ENCODE results near the gene USP13.
"Not testable (repeated sequence)": the region's sequence is repeated elsewhere in the genome, so short reads cannot be mapped to it uniquely, and the experiment has no call there.

The USP13 gene

GRCh38 chr3:179775416-179776122, 122.7 kb downstream of the USP13 start:
- in situ Hi-C loops (cut with MboI; ENCODE audit: low sequenced_read_pairs) = no loop called here

DNA sequence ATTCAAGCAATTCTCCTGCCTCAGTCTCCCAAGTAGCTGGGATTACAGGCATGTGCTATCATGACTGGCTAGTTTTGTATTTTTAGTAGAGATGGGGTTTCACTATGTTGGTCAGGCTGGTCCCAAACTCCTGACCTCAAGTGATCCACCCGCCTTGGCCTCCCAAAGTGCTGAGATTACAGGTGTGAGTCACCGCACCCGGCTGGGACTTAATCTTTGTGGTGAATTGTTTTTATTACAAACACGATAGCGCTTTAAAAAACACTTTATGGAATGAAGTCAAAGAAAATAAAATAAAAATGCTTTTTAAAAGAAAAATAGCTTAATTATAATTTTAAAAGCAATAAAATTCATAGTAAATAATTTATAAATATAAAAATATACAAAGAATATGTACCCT, 130.0 kb downstream of the USP13 start:
- in situ Hi-C loops (cut with MboI; ENCODE audit: low sequenced_read_pairs) = not testable (repeated sequence)

DNA sequence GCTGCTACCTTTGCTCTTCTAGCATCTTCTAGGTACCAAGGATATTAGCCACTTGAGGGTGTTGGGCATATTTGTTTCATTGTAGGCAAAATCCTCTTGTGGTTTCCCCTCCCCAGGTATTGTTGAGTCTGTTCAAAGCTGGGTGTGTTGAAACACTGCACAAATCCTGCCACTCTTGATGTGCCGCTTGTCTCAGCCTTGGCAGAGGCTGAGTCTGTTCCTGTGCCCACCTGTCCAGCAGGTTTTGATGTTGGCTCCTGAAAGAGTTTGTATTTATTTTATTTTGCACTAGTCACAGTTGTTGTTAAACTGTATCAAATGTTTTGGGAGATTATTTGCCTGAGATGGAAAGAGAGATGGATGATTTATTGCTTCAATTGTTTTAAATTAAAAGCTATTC, 136.2 kb downstream of the USP13 start:
- in situ Hi-C loops (cut with MboI; ENCODE audit: low sequenced_read_pairs) = no loop called here

DNA sequence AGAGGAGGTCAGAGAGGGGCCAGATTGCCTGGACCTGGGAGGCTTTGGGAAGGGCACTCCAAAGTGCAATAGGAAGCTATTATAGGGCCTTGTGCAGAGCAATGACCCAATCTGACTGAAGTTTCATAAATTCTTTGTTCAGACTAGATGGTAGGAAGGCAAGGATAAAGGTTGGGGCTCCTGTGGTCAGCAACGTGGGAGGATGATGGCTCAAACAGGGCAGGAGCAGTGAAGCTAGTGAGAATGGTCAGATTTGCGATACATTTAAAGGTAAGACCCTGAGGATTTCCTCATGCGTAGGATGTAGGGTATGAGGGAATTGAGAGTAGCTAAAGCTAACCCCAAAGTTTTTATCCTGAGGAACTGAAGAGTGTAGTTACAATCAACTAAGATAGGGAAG, 139.0 kb downstream of the USP13 start:
- in situ Hi-C loops (cut with MboI; ENCODE audit: low sequenced_read_pairs) = no loop called here

DNA sequence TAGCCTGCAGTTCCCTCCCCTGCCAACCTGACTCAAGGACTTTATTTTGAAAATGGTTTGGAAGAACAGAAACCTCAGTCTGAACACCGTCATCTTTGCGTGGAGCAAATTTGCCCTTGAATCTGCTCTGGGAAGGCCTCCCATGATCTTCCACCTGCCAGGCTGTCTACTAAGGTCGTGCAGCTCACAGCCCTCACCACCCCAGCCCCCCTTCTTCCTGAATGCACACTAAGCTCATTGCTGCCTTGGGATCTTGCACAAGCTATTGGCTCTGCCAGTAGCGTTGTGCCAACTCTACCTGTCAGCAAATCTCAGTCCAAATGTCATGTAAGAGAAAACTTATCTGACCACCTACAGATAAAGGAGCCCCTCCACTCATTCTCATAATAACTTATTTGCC, 141.5 kb downstream of the USP13 start:
- in situ Hi-C loops (cut with MboI; ENCODE audit: low sequenced_read_pairs) = no loop called here

DNA sequence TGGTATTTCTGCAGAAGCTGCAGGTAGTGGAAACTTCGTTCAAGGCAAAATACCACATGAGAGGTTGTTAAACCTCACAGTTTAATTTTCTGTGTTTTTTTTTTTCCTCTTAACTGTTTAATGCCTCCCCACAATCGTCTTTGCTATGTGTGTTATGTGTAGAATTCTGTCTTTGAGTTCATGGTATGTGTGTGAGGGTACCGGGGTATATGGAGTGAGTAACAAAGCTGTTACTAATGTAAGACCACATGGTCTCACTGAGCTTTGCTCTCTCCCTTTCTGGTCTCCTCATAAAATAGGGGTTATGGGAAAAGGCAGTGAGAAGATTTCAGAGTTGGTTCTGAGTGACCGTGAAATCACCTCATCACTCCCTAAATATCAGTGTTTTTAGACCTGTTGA, 143.6 kb downstream of the USP13 start:
- in situ Hi-C loops (cut with MboI; ENCODE audit: low sequenced_read_pairs) = no loop called here

DNA sequence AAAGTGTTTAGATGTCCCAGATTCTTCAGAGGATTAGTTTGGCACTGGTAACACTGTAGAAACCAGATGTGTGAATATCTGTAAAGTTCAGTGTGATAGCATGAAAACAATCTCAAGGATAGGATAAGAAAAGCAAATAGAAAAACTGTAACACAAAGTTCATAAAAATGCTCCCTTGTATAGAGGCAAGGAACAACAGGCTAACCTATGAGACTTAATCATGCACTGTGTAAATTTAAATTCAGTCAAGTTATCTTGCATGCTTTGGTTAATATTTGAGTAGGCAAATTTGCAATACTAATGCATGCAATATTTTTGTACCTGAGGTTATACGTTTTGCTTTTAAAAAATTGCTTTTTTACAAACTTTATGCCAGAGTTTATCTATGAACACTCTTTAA, 144.4 kb downstream of the USP13 start:
- in situ Hi-C loops (cut with MboI; ENCODE audit: low sequenced_read_pairs) = no loop called here

GRCh38 chr3:179801263-179801662, 148.4 kb downstream of the USP13 start:
- in situ Hi-C loops (cut with MboI; ENCODE audit: low sequenced_read_pairs) = loop anchor here (25.0 kb wide), 1 partner anchor 786 kb away; no protein-coding TSS in a partner anchor

GRCh38 chr3:179801856-179802255, 149.0 kb downstream of the USP13 start:
- in situ Hi-C loops (cut with MboI; ENCODE audit: low sequenced_read_pairs) = loop anchor here (25.0 kb wide), 1 partner anchor 785 kb away; no protein-coding TSS in a partner anchor

GRCh38 chr3:179806177-179806576, 153.3 kb downstream of the USP13 start:
- in situ Hi-C loops (cut with MboI; ENCODE audit: low sequenced_read_pairs) = loop anchor here (25.0 kb wide), 1 partner anchor 781 kb away; no protein-coding TSS in a partner anchor

GRCh38 chr3:179807588-179807987, 154.7 kb downstream of the USP13 start:
- in situ Hi-C loops (cut with MboI; ENCODE audit: low sequenced_read_pairs) = loop anchor here (25.0 kb wide), 1 partner anchor 780 kb away; no protein-coding TSS in a partner anchor

DNA sequence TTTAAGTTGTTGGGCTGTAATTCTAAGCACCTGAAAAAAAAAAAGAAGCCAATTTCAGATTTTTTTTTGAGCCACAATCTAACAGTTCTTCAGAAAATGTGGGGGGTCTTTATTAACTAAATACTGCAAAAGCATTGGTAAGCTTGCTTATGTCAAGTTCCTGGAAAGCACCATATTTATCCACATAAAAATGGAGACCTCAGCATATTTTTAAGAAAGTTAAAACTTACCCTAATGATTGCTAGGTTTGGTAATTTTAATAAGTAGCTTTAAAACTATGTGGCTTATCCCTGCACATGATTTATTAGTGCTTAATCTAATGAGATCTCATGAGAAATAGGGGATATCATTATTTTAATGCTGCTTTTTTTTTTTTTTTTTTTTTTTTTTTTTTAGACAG, 156.8 kb downstream of the USP13 start:
- in situ Hi-C loops (cut with MboI; ENCODE audit: low sequenced_read_pairs) = loop anchor here (25.0 kb wide), 1 partner anchor 778 kb away; no protein-coding TSS in a partner anchor

GRCh38 chr3:179811321-179812095, 158.7 kb downstream of the USP13 start:
- in situ Hi-C loops (cut with MboI; ENCODE audit: low sequenced_read_pairs) = loop anchor here (25.0 kb wide), 1 partner anchor 776 kb away; no protein-coding TSS in a partner anchor

DNA sequence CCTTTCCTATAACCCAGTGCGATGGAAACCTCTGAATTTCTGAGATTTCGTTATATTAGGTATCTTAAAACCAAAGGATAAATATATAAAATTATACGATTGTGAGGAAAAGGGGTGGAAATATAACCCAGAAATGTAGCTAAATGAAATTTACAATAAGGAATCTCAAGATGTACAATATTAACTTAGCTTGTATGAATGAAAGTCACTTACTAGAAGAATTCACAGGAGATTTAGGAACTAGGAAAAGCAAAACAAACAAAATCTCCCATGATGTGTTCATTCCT, 159.2 kb downstream of the USP13 start:
- in situ Hi-C loops (cut with MboI; ENCODE audit: low sequenced_read_pairs) = loop anchor here (25.0 kb wide), 1 partner anchor 775 kb away; no protein-coding TSS in a partner anchor

DNA sequence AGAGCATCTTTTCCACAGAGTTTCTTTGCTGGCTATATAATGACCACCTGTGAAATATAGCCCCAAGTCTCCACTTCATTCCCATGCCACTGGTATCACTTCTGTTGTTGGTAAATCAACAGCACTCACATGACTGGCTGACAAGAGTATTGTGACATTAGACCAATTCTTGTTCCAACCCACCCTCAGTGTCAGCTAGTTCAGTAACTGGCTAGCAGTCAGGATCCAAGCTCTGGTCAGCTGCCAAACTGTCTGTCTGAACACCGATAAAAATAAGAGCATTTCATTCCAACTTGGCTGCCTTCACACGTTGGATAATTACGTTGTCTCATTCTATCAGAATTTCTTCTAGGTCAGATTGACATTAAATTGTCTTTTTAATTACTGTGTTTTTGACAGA, 166.5 kb downstream of the USP13 start:
- in situ Hi-C loops (cut with MboI; ENCODE audit: low sequenced_read_pairs) = loop anchor here (25.0 kb wide), 1 partner anchor 768 kb away; no protein-coding TSS in a partner anchor

DNA sequence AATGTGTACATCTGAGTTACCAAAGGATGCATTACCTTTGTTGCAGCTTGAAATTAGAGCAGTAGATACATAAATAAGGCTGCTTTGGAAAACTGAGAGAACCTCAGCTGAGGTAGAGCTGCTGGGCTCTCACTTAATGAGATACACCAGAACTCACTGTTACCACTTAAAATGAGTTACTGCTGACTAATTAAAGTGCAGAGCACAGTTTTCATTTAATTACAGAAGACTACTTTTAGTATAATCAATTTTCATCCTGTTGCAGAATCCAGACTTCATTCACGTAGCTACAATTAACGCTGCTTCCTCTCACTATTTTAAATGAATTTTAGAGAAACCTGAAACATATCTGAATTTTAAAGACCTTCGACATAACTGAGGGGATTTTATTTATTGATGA, 169.5 kb downstream of the USP13 start:
- in situ Hi-C loops (cut with MboI; ENCODE audit: low sequenced_read_pairs) = loop anchor here (25.0 kb wide), 1 partner anchor 765 kb away; no protein-coding TSS in a partner anchor

- in situ Hi-C loops (cut with MboI; ENCODE audit: low sequenced_read_pairs) = no loop called here
These were observed 172.8 kb downstream of the USP13 start for GRCh38 chr3:179825527-179826246.

- in situ Hi-C loops (cut with MboI; ENCODE audit: low sequenced_read_pairs) = no loop called here
These were observed 173.4 kb downstream of the USP13 start for GRCh38 chr3:179826247-179826637.

DNA sequence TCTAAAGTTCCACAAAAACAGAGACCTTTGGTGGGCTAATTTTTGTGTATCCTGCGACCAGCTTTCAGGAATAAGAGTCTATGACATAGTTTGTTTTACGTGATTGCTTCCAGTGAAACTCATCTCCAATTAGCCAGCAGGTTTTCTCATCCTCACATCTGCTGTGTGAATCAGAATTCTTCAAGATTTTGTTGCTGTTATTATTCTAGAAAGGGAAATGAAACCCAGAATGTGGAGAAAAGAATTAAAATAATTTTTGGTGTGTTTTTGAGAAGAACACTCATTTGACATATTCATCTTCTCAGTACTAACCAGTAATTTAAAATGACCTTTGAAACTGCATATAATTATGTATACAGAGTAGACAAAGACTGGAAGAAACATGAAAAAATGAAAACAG, 175.9 kb downstream of the USP13 start:
- in situ Hi-C loops (cut with MboI; ENCODE audit: low sequenced_read_pairs) = no loop called here

GRCh38 chr3:179829401-179829800, 176.6 kb downstream of the USP13 start:
- in situ Hi-C loops (cut with MboI; ENCODE audit: low sequenced_read_pairs) = no loop called here

GRCh38 chr3:179832333-179832854, 179.6 kb downstream of the USP13 start:
- in situ Hi-C loops (cut with MboI; ENCODE audit: low sequenced_read_pairs) = no loop called here
